ENCODE results near the gene IPPK.

The IPPK gene, protein sequence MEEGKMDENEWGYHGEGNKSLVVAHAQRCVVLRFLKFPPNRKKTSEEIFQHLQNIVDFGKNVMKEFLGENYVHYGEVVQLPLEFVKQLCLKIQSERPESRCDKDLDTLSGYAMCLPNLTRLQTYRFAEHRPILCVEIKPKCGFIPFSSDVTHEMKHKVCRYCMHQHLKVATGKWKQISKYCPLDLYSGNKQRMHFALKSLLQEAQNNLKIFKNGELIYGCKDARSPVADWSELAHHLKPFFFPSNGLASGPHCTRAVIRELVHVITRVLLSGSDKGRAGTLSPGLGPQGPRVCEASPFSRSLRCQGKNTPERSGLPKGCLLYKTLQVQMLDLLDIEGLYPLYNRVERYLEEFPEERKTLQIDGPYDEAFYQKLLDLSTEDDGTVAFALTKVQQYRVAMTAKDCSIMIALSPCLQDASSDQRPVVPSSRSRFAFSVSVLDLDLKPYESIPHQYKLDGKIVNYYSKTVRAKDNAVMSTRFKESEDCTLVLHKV

DNA sequence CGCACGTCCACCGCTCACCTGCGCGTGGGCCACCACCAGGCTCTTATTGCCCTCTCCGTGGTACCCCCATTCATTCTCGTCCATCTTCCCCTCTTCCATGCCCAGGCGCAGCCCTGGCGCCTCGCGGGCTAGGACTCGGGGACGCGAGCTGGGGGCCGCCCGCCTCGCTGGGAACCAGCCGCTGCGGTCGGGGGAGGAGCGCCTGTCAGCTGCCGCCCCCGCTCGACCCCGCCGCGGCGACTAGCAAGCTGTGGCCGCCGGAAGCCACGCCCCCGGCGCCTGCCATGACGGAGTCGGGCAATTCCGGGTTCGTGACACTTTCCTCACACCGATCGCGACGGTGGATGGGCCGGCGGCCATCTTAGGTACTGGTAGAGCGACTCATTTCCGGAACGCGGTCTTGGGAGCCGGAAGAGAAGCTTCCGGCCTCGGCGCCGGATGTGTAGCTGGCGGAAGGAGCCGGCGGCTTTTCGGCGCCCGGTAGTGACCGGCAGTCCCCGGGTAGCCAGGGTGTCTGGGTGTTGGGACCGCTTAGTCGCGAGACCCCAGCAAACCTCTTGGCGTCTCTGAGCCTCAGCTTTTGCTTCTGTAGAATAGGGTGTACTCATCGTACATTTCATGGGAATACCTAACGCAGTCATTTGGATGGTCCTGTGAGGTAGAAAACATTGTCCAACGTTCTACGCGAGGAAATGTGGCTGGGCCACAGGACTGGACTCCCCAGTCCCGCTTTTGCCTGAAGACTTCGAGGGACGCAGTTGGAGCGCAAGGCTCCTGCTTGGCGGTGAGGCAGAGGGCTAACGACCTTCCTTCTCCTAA is at the start of gene IPPK:
TSS of gene IPPK (minus strand) at position 242 of the 819 bp plus-strand sequence. CDS start at position 99, 143 bp downstream.
- Histone ChIP-seq H3K4me3 (ENCODE audit: low read depth, low read length) (peak within 1 kb of the TSS; percentile 95), H3K4me2 (ENCODE audit: low read length) (peak within 1 kb of the TSS; percentile 83), H3K9ac (no peak within 1 kb of the TSS), H3K27me3 (ENCODE audit: control insufficient read depth, insufficient read depth, low read length) (no peaks in the 10 kb centered on the region), H2AFZ (peak within 1 kb of the TSS; percentile 84), H3K79me2 (peaks cover 2% of the 10 kb centered on the region), H3K27ac (peak within 1 kb of the TSS; percentile 81), H3K9me3 (ENCODE audit: control insufficient read depth, low read length) (no peaks in the 10 kb centered on the region), H3K4me1 (no peaks in the 10 kb centered on the region), H3K36me3 (ENCODE audit: control insufficient read depth, insufficient read depth, low read length) (no peaks in the 10 kb centered on the region)
- TF ChIP-seq, protein P1, sequence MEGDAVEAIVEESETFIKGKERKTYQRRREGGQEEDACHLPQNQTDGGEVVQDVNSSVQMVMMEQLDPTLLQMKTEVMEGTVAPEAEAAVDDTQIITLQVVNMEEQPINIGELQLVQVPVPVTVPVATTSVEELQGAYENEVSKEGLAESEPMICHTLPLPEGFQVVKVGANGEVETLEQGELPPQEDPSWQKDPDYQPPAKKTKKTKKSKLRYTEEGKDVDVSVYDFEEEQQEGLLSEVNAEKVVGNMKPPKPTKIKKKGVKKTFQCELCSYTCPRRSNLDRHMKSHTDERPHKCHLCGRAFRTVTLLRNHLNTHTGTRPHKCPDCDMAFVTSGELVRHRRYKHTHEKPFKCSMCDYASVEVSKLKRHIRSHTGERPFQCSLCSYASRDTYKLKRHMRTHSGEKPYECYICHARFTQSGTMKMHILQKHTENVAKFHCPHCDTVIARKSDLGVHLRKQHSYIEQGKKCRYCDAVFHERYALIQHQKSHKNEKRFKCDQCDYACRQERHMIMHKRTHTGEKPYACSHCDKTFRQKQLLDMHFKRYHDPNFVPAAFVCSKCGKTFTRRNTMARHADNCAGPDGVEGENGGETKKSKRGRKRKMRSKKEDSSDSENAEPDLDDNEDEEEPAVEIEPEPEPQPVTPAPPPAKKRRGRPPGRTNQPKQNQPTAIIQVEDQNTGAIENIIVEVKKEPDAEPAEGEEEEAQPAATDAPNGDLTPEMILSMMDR (IDR thresholded peaks at IDR 0.05): no peak

DNA sequence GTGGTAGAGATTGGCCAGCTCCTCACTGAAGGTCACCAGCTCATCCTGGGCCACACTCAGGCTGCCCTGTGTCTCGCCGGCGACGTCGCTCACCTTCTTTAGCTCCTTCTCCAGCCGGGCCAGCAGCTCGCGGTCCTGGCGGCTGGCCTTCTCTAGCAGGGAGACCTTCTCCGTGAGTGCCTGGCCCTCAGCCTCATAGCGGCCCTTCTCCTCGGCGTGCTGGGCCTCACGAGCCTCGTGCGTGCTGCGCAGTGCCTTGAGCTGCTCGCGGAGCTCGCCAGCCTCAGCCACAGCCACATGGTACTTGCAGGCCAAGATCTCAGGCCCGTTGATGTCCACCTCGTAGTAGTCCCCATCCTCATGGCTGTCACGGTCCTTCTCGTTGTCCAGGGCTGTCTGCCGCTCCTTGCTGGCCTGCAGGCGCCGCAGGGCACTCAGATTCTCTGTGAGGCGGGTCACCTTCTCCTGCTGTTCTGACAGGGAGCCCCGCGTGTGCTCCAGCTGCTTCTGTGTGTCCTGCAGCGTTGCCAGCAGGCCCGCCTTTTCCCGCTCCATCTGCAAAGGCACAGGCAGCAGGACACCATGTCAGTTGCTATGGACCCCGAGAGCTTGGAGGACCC is 49.2 kb upstream of the IPPK start:
- Histone ChIP-seq H3K36me3 (ENCODE audit: control insufficient read depth, insufficient read depth, low read length) (no peaks in the 10 kb centered on the region), H3K27ac (no peak overlapping the region), H3K27me3 (ENCODE audit: control insufficient read depth, insufficient read depth, low read length) (no peaks in the 10 kb centered on the region), H3K4me1 (no peaks in the 10 kb centered on the region), H3K9me3 (ENCODE audit: control insufficient read depth, low read length) (no peaks in the 10 kb centered on the region), H2AFZ (no peak overlapping the region), H3K4me3 (ENCODE audit: low read depth, low read length) (no peak overlapping the region), H3K4me2 (ENCODE audit: low read length) (no peak overlapping the region), H3K9ac (no peak overlapping the region), H3K79me2 (no peaks in the 10 kb centered on the region)
- TF ChIP-seq, protein P1 (IDR thresholded peaks at IDR 0.05): no peak

DNA sequence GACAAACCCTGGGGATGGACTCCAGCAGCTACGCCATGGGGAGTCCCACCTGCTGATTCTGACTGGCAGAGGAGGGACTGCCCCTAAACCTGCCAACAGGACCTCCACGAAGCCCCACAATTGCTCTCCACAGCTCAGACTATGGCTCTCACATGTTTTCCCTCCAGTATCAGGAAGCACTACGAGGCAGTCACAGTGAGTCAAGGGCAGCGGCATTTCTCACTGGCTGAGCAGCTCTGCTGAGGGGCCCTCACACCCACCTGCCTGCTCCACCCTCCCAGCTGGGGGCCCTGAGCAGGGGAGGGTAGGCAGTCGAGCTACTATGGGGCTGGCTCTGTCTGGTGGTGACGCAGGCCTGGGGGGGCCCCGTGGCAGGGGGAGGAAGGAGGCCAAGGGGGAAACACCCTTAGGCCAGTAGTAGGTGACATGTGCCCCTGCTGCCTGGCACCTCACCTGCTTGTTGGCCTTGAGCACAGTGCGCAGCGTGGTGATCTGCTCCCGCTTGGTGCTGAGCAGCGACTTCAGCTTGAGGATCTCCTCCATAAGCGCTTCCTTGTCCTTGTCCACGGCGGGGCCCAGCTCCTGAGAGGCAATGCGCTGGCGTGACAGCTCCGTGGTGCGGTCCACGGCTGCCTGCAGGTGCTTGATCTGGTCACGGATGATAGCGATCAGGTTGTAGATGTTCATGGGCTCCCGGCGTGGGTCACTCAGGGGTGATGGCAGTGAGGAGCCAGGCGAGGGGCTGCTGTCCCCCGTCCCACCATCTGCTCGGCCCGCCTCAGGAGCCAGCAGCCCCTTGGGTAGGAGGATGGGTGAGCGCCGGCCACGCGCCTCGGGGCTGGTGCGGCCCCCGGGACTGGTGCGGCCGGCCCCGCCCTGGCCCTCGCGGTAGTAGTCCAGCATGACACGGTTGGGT is 48.4 kb upstream of the IPPK start:
- no peaks in the 10 kb centered on the region for H3K4me1 ChIP-seq
- no peak overlapping the region for H3K4me3 ChIP-seq (ENCODE audit: low read depth, low read length)
- H3K27me3 ChIP-seq (ENCODE audit: control insufficient read depth, insufficient read depth, low read length): no peaks in the 10 kb centered on the region
- H3K36me3 ChIP-seq (ENCODE audit: control insufficient read depth, insufficient read depth, low read length): no peaks in the 10 kb centered on the region
- no peak overlapping the region for H3K9ac ChIP-seq
- H3K9me3 ChIP-seq (ENCODE audit: control insufficient read depth, low read length): no peaks in the 10 kb centered on the region
- TF ChIP-seq, protein P1 (IDR thresholded peaks at IDR 0.05): no peak
- no peaks in the 10 kb centered on the region for H3K79me2 ChIP-seq
- no peak overlapping the region for H3K4me2 ChIP-seq (ENCODE audit: low read length)
- H2AFZ ChIP-seq: no peak overlapping the region
- H3K27ac ChIP-seq: no peak overlapping the region
